H1 (cell line): Measurements from ENCODE around the gene ITGAE. TPM values are rescaled to one million over a fixed set of nuclear protein-coding genes. Genes with fewer than 3 reads are reported as not detected.

Experiments
- CTCF ChIA-PET: fragments of 300-600 bp; sonication (Branson Sonifier 250); formaldehyde crosslinking; loops from one replicate; lab custom pipeline; 2021; ENCODE audit not compliant: partially characterized antibody; lab: Charles Lee
- POLR2A ChIA-PET: fragments of 300-600 bp; sonication (Branson Sonifier 250); formaldehyde crosslinking; loops from one replicate; lab custom pipeline; 2021; ENCODE audit warnings: inconsistent platforms; ENCODE audit not compliant: partially characterized antibody; lab: Charles Lee
- DNase-seq, 2 experiments: peaks; one replicate each; pipeline versions ENCODE4 v3.0.0 to v3.0.0-alpha.2; 2010 to 2022; ENCODE audit warnings: low spot score in 2 of 2, low read depth in 1 of 2, mixed read lengths in 1 of 2
- FAIRE-seq: peaks from 2 replicates; lab custom pipeline; 2011; peaks lifted over from hg19 to GRCh38; lab: Jason Lieb, UNC
- H2AFZ ChIP-seq: 2 replicates; pipeline ENCODE4 v1.8.1; 2012; ENCODE audit warnings: low read length, inconsistent platforms
- H2AK5ac ChIP-seq: 2 replicates; pipeline ENCODE4 v1.6.1; 2013; ENCODE audit warnings: low read depth, low read length
- H2BK120ac ChIP-seq: replicated peaks from 2 replicates; pipeline ENCODE3; 2013; ENCODE audit warnings: low read depth, low read length, inconsistent platforms
- H2BK12ac ChIP-seq: 2 replicates; pipeline ENCODE4 v1.6.1; 2013; ENCODE audit warnings: low read depth, low read length
- H2BK15ac ChIP-seq: 2 replicates; pipeline ENCODE4 v1.6.1; 2013; ENCODE audit warnings: low read length
- H2BK20ac ChIP-seq: 2 replicates; pipeline ENCODE4 v1.6.1; 2013; ENCODE audit warnings: low read length
- H2BK5ac ChIP-seq: 2 replicates; pipeline ENCODE4 v1.6.1; 2013; ENCODE audit warnings: low read depth, low read length
- H3K14ac ChIP-seq: 2 replicates; pipeline ENCODE4 v1.6.1; 2013; ENCODE audit warnings: inconsistent platforms; ENCODE audit not compliant: insufficient read length
- H3K18ac ChIP-seq: 2 replicates; pipeline ENCODE4 v1.6.1; 2013; ENCODE audit warnings: low read length; ENCODE audit errors: extremely low read depth
- H3K23ac ChIP-seq: 2 replicates; pipeline ENCODE4 v1.6.1; 2013; ENCODE audit warnings: inconsistent platforms; ENCODE audit not compliant: insufficient read length
- H3K23me2 ChIP-seq: 2 replicates; pipeline ENCODE4 v1.6.1; 2013; ENCODE audit warnings: low read depth, low read length
- H3K27ac ChIP-seq: 2 replicates; pipeline ENCODE4 v1.6.1; 2011; ENCODE audit warnings: low read depth, low read length, inconsistent platforms
- H3K27me3 ChIP-seq, 4 experiments: replicated peaks in 1 of 4; 1 replicate in 1 of 4; 2 replicates in 3 of 4; pipeline versions ENCODE4 v1.6.1 to v1.8.1; 2011 to 2013; ENCODE audit warnings: low read length in 3 of 4, mild to moderate bottlenecking in 3 of 4, inconsistent platforms in 2 of 4, mixed read lengths in 2 of 4, moderate library complexity in 1 of 4; ENCODE audit not compliant: control insufficient read depth in 3 of 4, insufficient read depth in 3 of 4; ENCODE audit errors: extremely low read depth in 1 of 4
- H3K36me3 ChIP-seq, 4 experiments: 2 replicates each; pipeline versions ENCODE4 v1.6.1 to v1.8.1; 2011 to 2013; ENCODE audit warnings: mild to moderate bottlenecking in 4 of 4, low read length in 3 of 4, moderate library complexity in 2 of 4, control low read depth in 1 of 4, inconsistent platforms in 1 of 4; ENCODE audit not compliant: insufficient read depth in 4 of 4, control insufficient read depth in 2 of 4
- H3K4ac ChIP-seq: replicated peaks from 2 replicates; pipeline ENCODE3; 2013; ENCODE audit warnings: low read length, low read depth, mixed read lengths, inconsistent platforms; ENCODE audit not compliant: insufficient read length
- H3K4me1 ChIP-seq, 4 experiments: replicated peaks in 1 of 4; 1 replicate in 1 of 4; 2 replicates in 3 of 4; pipeline versions ENCODE4 v1.6.1 to v1.8.1; 2011 to 2013; ENCODE audit warnings: low read length in 3 of 4, inconsistent platforms in 2 of 4, mixed read lengths in 1 of 4; ENCODE audit not compliant: insufficient read depth in 4 of 4, control insufficient read depth in 3 of 4
- H3K4me2 ChIP-seq, 2 experiments: 2 replicates each; pipeline versions ENCODE4 v1.6.1 to v1.8.1; 2011 to 2013; ENCODE audit warnings: low read depth in 2 of 2, low read length in 2 of 2, control low read depth in 1 of 2, inconsistent platforms in 1 of 2, mild to moderate bottlenecking in 1 of 2; ENCODE audit not compliant: insufficient read depth in 1 of 2
- H3K4me3 ChIP-seq, 4 experiments: fragments of 200-600, 300-600 bp in 1 of 4; sonication (generic), shearing (Covaris generic), sonication (Bioruptor Twin) in 1 of 4; 2 replicates each; pipeline versions ENCODE4 v1.5.1 to v1.8.1; 2011 to 2016; ENCODE audit warnings: low read length in 4 of 4, low read depth in 3 of 4, control low read depth in 2 of 4, inconsistent platforms in 2 of 4, mild to moderate bottlenecking in 2 of 4, mixed read lengths in 1 of 4, moderate library complexity in 1 of 4; ENCODE audit not compliant: insufficient read depth in 2 of 4; ENCODE audit errors: extremely low read depth in 1 of 4
- H3K56ac ChIP-seq: replicated peaks from 2 replicates; pipeline ENCODE3; 2013; ENCODE audit warnings: low read depth, mild to moderate bottlenecking, mixed read lengths, low read length, inconsistent platforms; ENCODE audit not compliant: insufficient read length
- H3K79me1 ChIP-seq: 2 replicates; pipeline ENCODE4 v1.6.1; 2013; ENCODE audit warnings: low read depth, low read length, control low read depth
- H3K79me2 ChIP-seq, 2 experiments: 2 replicates each; pipeline versions ENCODE4 v1.6.1 to v1.8.1; 2012 to 2013; ENCODE audit warnings: low read length in 2 of 2, mild to moderate bottlenecking in 2 of 2, inconsistent platforms in 1 of 2; ENCODE audit not compliant: insufficient read depth in 2 of 2, control insufficient read depth in 1 of 2
- H3K9ac ChIP-seq, 4 experiments: replicated peaks in 1 of 4; 1 replicate in 1 of 4; 2 replicates in 3 of 4; pipeline versions ENCODE4 v1.6.1 to v1.8.1; 2011 to 2013; ENCODE audit warnings: low read depth in 3 of 4, low read length in 3 of 4, control low read depth in 2 of 4, mild to moderate bottlenecking in 2 of 4, moderate library complexity in 2 of 4, inconsistent platforms in 1 of 4; ENCODE audit errors: extremely low read depth in 1 of 4
- H3K9me3 ChIP-seq, 2 experiments: 2 replicates each; pipeline versions ENCODE4 v1.6.1 to v1.8.1; 2012 to 2013; ENCODE audit warnings: mild to moderate bottlenecking in 2 of 2, moderate library complexity in 2 of 2, control low read depth in 1 of 2, inconsistent platforms in 1 of 2, low read depth in 1 of 2, low read length in 1 of 2, mixed read lengths in 1 of 2; ENCODE audit not compliant: insufficient read depth in 2 of 2
- H4K20me1 ChIP-seq, 2 experiments: replicated peaks in 1 of 2; 2 replicates each; pipeline versions ENCODE3 to v1.8.1; 2011 to 2013; ENCODE audit warnings: inconsistent platforms in 2 of 2, low read length in 2 of 2, mild to moderate bottlenecking in 1 of 2; ENCODE audit not compliant: insufficient read depth in 2 of 2, control insufficient read depth in 1 of 2
- H4K5ac ChIP-seq: 2 replicates; pipeline ENCODE4 v1.6.1; 2013; ENCODE audit warnings: low read length, low read depth, mixed read lengths, inconsistent platforms; ENCODE audit not compliant: insufficient read length
- H4K8ac ChIP-seq: 2 replicates; pipeline ENCODE4 v1.8.0; 2013; ENCODE audit warnings: mild to moderate bottlenecking, moderate library complexity, low read length, inconsistent platforms; ENCODE audit not compliant: insufficient read depth; ENCODE audit errors: extremely low read depth
- H4K91ac ChIP-seq: replicated peaks from 2 replicates; pipeline ENCODE3; 2013; ENCODE audit warnings: low read length, mixed read lengths, inconsistent platforms; ENCODE audit not compliant: insufficient read length
- BCL11A ChIP-seq, 2 experiments: IDR thresholded peaks; one replicate each; pipeline ENCODE4 v1.6.1; 2011; ENCODE audit warnings: low read depth in 2 of 2, low read length in 2 of 2, mild to moderate bottlenecking in 2 of 2
- RFX5 ChIP-seq: IDR thresholded peaks from 2 replicates; pipeline ENCODE4 v1.6.1; 2011; ENCODE audit warnings: low read depth, low read length, improper control_type of control experiment, borderline replicate concordance
- TEAD4 ChIP-seq: IDR thresholded peaks from 2 replicates; pipeline ENCODE4 v1.6.1; 2012; ENCODE audit warnings: low read depth, low read length, inconsistent platforms, mixed read lengths
- WGBS, 2 experiments: shearing (Covaris generic) in 1 of 2; methylation state at CpG; one replicate each; pipeline versions ENCODE4 v1.1.6 to v1.1.7; 2013 to 2015; ENCODE audit warnings: low lambda C conversion rate in 2 of 2, mixed read lengths in 2 of 2, inconsistent platforms in 1 of 2, low coverage in 1 of 2, missing lambda C conversion rate in 1 of 2; ENCODE audit not compliant: insufficient replicate concordance in 2 of 2, insufficient coverage in 1 of 2, insufficient read length in 1 of 2; ENCODE audit errors: extremely low coverage in 1 of 2, missing lambda C conversion rate in 1 of 2; 5-methylcytosine and 5-hydroxymethylcytosine counted together
- polyA plus RNA-seq, 7 experiments: library from polyadenylated mRNA; depleted of rRNA in 3 of 7; stranded (reverse) in 5 of 7; unstranded in 2 of 7; fragments of >200 nt in 5 of 7; fragments of 200-250 nt in 2 of 7; gene quantifications; 1 replicate in 5 of 7; 2 replicates in 1 of 7; 4 replicates in 1 of 7; pipeline versions ENCODE4 v1.2.1 to v1.2.3, GENCODE V29; 2011 to 2013; ENCODE audit warnings: missing spikeins in 2 of 7, mixed read lengths in 2 of 7
- total RNA-seq: library from RNA; stranded (reverse); fragmentation: NEBNext Ultra II Directional; extraction: Animal tissue kit (Norgen Biotek cat#: 25700); gene quantifications from 2 replicates; pipeline ENCODE4 v1.2.1, GENCODE V29; 2021
- TF ChIP-seq, protein P1 (sequence below): IDR thresholded peaks from 2 replicates; pipeline ENCODE4 v1.6.1; 2012; ENCODE audit warnings: inconsistent platforms

Gene ITGAE
- total and polyA plus RNA-seq, 2 of the 8 experiments (the other 6 are each of a cell fraction or from before 2014, with no cell fraction given): 23.2 to 43.1 TPM

DNA sequence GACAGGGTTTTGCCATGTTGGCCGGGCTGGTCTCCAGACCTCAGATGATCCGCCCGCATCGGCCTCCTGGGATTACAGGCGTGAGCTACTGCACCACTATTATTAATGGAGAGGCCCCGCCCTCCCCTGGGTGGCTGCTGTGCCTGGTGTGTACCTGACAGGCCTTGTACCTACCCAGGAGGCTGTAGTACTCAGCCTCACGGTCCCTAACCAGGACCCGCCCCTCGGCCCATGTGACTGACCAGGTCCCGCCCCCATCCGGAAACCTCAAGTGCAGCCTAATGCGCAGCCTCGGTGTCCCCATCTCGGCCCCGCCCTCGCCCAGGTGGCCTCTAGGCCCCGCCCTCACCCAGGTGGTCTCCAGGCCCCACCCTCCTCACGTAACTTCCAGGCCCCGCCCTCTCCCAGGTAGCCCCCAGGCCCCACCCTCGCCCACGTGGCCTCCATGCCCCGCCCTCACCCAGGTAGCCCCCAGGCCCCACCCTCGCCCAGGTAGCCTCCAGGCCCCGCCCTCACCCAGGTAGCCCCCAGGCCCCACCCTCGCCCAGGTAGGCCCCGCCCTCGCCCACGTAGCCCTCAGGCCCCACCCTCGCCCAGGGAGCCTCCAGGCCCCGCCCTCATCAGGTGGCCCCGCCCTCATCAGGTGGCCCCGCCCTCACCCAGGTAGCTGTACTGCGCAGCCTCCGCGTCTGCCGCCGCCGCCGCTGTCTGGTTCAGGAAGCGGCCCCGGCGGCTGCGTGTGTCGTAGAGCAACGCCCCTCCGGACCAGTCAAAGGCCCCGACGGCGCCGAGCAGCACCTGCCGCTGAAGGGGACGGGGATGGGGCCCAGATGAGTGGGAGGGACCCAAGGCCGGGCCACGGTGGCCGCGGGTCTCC, 46.3 kb downstream of the ITGAE start:
- Histone ChIP-seq H3K4me3 (peak overlapping the region; percentile 57 to 73 (median 66)), H2AFZ (no peak overlapping the region; the same call in 1 of the 2 replicates)
- TF ChIP-seq BCL11A (IDR thresholded peaks at IDR 0.05; ENCODE audit: low read depth in 2 of 2, low read length in 2 of 2) (no peak), TEAD4 (no peak), RFX5 (no peak)
- TF ChIP-seq, protein P1, sequence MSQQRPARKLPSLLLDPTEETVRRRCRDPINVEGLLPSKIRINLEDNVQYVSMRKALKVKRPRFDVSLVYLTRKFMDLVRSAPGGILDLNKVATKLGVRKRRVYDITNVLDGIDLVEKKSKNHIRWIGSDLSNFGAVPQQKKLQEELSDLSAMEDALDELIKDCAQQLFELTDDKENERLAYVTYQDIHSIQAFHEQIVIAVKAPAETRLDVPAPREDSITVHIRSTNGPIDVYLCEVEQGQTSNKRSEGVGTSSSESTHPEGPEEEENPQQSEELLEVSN: no peak

More for the DNA sequence above, 46.3 kb downstream of the ITGAE start:
- Histone ChIP-seq H4K20me1 (no peaks in the 10 kb centered on the region), H3K4me2 (peak overlapping the region; percentile 89 to 96), H3K27ac (peak overlapping the region; percentile 60; the same call in 1 of the 2 replicates), H4K8ac (peak overlapping the region; percentile 81), H4K91ac (peak overlapping the region; percentile 72), H3K4ac (no peak overlapping the region), H3K14ac (no peak overlapping the region), H3K9me3 (no peaks in the 10 kb centered on the region), H2BK120ac (no peak overlapping the region), H3K4me1 (peaks cover 0 to 5% (median 3%) of the 10 kb centered on the region in 4 experiments; a peak in 4 of 7 replicates), H2BK20ac (no peak overlapping the region), H4K5ac (peak overlapping the region; percentile 75), H3K79me2 (no peaks in the 10 kb centered on the region), H3K9ac (peak overlapping the region; percentile 57 to 78 (median 72)), H3K23ac (no peak overlapping the region), H2BK15ac (no peak overlapping the region), H2BK12ac (peak overlapping the region; percentile 30; the same call in 1 of the 2 replicates), H3K79me1 (no peaks in the 10 kb centered on the region), H3K27me3 (no peaks in the 10 kb centered on the region), H3K23me2 (peaks cover 4% of the 10 kb centered on the region; the same call in 1 of the 2 replicates), H3K18ac (peak overlapping the region; percentile 78; the same call in 1 of the 2 replicates), H2BK5ac (peak overlapping the region; percentile 66; the same call in 1 of the 2 replicates), H3K56ac (no peak overlapping the region), H3K36me3 (no peaks in the 10 kb centered on the region), H2AK5ac (no peak overlapping the region)
- ChIA-PET POLR2A (interaction anchor here (0.6 to 1.4 kb wide), 2 partner anchors 91 to 1432 kb away, joined by 3 read pairs; no protein-coding TSS in a partner anchor), CTCF (interaction anchor here (0.7 to 1.9 kb wide), 6 partner anchors 15 to 90 kb away, joined by 3 to 17 read pairs (median 5); partner anchors contain the start of gene NCBP3)
- DNase-seq: peak; percentile 99 to 100
- peak; percentile 68 for FAIRE-seq
- WGBS, 2 experiments: 7% methylated on average over 23 of the region's 56 CpGs; no CpG with 5 or more reads in 1 of the 2 experiments
